DLD1 (cell line): ENCODE measurements around the gene HSCB.
"Not testable (repeated sequence)": the region's sequence is repeated elsewhere in the genome, so short reads cannot be mapped to it uniquely, and the experiment has no call there.

Source experiments
- in situ Hi-C: cut with HindIII; loops from 2 replicates; pipeline ENCODE4 v1.10.0; 2017; ENCODE audit warnings: low sequenced_read_pairs

Gene HSCB, protein sequence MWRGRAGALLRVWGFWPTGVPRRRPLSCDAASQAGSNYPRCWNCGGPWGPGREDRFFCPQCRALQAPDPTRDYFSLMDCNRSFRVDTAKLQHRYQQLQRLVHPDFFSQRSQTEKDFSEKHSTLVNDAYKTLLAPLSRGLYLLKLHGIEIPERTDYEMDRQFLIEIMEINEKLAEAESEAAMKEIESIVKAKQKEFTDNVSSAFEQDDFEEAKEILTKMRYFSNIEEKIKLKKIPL

DNA sequence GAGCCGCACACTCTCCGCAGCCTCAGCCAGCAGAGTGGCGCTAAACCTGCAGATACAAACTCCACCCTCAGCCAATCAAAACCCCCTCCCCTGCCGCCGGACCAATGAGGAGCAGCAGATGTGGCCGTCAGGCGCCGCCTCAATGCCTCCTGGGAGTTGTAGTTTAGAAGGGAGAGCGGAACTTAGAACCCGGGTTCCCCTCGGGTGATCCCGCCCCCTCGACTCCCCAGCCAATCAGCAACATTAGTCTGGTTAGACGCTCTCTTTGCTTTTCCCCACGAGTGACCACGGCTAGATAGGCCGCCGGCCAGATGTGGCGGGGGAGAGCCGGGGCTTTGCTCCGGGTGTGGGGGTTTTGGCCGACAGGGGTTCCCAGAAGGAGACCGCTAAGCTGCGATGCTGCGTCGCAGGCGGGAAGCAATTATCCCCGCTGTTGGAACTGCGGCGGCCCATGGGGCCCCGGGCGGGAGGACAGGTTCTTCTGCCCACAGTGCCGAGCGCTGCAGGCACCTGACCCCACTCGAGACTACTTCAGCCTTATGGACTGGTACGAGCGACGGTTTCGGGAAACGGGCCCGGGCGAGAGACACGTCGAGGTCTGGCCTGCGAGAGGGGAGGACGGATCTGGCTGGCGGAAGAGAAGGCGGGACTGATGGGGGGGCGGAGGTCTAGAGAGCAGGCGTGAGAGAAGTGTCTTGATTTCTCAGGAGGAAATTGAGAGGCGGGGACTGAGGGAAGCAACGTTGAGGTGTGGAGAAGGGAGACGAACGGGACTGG is at the start of gene HSCB, which contains the start of gene CHEK2:
HSCB (plus strand) TSS at position 255 of the 777 bp plus-strand sequence; CDS start at position 312, 57 bp downstream.
CHEK2 (minus strand) TSS at position 36 of the 777 bp plus-strand sequence. CDS start 7,099 bp downstream, outside the sequence.
- in situ Hi-C loops, result no loop called here

DNA sequence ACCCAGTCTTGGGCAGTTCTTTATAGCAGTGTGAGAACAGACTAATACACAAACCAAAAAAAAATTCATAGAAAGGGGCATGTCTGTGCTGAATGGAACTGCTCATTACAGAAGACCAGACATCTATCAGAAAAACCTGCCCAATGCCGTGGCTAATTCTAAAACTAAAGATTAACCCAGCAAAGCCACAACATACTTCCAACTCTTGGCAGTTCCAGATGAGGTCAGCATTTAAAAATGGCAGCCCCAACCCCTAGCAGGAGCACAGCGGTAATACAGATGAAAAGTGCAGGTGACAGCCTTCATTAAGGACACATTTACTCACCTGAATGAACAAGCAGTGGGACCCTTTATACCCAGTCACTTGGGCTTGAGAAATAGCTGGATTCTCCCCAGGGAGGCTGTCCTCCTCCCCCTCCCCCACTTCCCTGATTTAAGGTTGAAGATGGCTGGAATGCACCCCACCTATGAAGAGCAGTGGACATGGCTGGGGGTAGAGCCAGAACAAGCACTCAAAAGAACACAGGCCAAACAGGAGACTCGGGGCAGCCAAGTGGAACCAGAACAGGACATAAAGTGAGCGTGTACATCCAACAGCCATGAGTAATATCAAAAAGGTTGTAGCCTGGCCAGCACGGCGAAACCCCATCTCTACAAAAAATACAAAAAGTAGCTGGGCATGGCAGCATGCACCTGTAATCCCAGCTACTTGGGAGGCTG is 48.6 kb upstream of the HSCB start:
- in situ Hi-C loops, result not testable (repeated sequence)

DNA sequence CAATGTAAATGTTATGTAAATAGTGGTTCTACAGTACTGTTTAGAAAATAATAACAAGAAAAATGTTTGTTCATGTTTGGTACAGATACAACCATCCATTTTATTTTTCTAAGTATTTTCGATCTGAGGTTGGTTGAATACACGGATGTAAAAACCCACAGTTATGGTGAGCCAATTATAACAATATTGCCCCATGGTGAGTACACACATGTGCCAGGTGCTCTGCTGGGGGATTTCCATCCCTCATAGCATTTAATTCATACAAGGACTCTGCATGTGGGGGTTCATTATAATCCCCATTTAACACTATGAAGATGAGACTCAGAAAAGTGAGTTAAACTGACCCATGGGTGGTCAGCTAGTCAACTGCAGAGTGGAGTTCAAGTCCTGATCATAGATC is 38.9 kb upstream of the HSCB start:
- in situ Hi-C loops, result no loop called here

DNA sequence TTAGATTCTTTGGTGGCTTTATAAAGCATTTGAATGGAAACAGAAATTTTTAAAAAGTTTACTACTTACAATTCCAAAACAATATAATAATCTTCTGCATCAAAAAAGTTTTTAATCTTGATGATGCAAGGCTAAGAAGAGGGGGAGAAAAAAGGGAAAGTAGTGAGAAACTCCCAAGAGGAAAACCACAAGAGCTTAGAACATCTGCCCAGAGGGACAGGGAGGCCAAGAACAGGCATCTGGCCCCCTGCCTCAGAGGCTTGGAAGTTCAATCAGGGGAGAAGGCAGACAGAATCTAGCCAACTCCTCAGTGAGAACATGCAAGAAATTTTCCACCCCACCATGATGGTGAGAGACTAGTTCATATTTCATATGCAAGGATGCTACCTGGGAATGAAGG is 38.4 kb upstream of the HSCB start:
- in situ Hi-C loops, result no loop called here

DNA sequence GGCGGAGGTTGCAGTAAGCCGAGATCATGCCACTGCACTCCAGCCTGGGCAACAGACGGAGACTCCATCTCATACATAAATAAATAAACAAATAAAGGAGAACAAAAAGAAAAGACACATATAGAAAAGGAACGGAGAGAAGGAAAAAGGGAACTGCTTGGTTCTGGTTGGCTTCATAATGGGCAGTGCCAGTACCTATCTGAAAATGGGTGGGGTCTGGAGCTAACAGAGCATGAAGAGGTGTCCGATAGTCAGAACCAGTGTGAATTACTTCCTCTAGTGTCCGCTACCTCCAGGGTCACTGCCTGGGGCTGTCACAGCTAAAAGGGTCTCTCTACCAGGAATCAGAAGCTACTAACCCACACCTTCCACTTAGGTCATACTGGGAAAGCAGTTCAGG is 35.0 kb upstream of the HSCB start:
- in situ Hi-C loops, result no loop called here

DNA sequence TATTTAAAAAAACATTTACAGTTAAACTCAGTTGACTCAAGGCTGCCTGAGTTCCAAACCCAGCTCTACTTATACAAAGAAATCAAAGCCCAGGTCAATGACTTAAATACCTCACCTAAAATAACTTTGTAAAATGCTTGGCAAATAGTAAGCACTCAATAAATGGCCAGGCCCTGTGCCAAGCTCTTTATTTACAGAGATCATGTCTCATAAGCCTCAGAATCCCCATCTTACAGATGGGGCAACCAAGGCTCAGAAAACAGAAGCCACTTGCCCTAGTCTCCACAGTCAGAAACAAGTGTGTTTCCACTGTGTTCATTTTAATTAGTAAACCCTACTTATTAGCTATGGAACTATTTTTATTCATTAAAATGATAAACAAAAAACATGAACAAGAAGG is 31.7 kb upstream of the HSCB start:
- in situ Hi-C loops, result no loop called here

DNA sequence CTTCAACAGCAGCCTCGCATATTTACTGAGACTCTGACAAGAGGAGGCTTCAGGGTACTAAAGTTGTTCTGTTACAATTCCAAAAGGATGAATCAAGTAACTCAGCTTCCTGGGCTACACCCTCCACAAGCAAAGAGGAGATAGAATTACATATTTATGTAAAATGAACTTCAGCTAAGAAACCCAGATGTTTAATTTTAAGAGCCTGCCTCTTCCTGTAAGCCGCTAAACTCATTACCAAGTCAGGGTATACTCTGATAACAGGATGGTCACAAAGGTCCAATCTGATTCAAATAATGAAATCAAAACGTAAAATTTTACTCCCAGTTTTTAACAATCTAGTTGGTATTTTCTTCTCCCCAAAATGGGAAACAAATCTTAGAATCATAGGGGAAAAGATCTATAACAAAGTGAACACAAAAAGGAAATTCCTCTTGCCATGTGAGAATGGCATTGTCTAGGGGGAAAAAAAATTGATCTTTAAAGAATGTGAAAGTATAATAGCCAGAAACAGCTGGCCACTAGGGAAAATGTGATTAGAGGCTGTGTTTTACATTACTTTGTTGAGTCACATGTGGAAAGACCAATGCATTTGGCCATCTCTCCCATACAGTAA is 31.2 kb upstream of the HSCB start:
- in situ Hi-C loops, result no loop called here

DNA sequence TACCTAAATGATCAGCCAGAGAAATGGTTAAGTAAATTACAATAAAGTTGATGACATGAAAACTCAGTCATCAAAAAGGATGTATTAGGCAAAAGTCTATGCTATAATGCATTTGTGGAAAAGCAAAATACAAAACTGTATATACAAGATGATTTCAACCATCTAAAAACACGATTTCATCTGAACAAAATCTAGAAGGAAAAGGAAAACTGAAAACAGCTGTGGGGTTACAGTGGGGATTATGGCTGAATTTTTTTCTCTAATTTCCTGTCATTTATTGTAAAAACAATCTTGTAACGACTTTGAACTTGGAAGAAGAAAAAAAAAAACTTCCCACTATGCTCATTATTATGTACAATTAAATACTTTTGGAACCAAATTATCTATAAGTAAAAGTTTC is 30.5 kb upstream of the HSCB start:
- in situ Hi-C loops, result no loop called here

DNA sequence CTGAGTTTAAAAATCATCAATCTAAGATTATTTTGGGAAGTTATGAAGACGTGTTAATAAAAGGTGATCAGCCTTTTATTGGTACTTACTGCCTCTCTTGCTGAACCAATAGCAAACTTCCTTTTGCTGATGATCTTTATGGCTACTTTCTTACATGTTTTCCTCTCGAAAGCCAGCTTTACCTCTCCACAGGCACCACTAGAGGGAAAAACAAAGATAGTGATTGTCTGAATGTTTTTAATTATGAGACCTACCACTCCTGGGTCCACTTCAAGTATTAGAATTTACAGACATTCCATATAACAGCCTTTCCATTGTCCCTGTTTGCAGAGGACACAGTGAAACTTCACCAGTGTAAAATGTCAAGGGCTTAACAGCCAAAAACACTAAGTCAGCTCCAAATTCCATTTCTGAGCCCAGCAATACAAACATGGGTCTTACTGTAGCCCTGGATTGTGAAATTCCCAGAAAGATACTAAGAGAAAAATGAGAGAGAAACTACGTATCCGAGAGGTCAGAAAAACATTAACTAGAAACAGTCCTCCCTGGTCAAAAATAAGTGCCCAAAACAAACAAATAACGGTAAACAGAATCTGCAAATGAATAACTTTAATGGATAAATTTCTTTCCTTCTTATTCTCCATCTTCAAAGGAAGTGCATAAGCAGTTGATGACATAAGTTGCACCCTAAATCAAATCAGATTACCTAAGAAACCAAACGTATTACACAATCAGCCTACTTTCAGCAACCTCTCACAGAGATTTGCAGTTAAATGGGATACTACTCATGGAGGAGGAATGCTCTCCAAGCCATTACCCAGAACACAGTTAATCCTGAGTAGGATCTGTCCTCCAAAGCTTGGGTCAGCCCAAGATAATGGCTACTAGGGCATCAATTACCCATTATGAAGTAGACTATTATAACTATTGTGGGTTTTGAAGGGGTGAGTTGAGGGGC is 29.7 kb upstream of the HSCB start:
- in situ Hi-C loops, result no loop called here

DNA sequence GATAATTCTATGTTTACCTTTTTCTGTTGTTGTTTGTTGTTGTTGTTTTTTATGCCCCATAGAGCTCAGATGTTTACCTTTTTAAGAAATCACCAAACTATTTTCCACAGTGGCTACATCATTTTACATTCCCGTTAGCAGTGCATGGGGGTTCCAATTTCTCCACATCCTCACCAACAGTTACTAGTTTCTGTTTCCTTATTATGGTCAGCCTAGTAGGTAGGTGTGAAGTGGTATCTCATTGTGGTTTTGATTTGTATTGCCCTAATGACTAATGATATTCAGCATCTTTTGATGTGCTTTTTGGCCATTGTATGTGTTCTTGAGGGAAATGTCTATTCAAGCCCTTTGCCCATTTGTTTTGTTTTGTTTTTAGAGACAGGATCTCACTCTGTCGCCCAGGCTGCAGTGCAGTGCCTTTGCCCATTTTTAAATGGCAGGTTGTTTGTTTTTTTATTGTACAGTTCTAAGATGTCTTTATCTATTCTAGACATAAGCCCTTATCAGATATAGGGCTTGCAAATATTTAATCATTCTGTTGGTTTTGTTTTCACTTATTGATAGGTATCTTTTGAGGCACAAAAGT is 27.7 kb upstream of the HSCB start:
- in situ Hi-C loops, result no loop called here

DNA sequence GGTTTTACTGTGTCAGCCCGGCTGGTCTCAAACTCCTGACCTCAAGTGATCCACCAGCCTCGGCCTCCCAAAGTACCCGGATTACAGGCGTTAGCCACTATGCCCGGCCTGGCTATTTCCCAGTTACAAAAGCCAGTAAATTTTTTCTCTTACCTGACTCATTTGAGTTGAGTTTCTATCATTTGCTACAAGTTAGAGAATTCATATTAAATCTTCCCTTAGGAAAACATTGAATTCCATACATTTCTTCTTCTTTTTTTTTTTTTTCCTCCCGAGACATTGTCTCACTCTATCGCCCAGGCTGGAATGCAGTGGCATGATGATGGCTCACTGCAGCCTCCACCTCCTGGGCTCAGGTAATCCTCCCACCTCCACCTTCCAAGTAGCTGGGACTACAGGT is 26.2 kb upstream of the HSCB start:
- in situ Hi-C loops, result no loop called here

DNA sequence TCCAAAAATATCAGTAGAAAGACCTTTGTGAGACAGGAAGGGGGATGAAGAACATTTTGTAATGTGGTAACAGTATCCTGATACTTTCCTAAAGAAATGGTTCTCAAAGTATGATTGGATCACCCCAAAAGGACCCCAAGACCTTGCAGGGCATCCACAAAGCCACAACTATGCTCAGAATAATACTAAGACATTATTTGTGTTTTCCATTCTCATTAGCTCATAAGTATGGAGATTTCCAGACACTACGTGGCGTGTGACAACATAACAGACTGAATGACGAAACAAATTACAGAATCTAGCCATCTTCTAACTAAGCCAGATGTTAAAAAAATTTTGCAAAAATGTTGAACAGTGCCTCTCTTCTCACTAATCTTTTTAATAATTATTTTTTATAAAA is 25.2 kb upstream of the HSCB start:
- in situ Hi-C loops, result no loop called here

DNA sequence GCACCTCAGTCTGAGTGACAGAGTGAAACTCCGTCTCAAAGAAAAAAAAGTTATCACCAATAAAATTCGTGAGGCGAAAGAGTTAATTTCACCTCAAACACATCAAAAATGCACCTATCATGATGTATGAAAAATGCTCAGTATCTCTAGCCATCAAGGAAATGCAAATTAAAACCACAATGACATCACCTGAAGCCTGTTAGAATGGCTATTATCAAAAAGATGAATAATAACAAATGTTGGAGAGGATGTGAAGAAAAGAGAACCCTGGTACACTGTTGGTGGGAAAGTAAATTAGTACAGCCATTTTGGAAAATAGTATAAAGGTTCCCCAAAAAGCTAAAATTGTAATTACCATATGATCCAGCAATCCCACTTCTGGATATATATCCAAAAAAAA is 23.8 kb upstream of the HSCB start:
- in situ Hi-C loops, result no loop called here

DNA sequence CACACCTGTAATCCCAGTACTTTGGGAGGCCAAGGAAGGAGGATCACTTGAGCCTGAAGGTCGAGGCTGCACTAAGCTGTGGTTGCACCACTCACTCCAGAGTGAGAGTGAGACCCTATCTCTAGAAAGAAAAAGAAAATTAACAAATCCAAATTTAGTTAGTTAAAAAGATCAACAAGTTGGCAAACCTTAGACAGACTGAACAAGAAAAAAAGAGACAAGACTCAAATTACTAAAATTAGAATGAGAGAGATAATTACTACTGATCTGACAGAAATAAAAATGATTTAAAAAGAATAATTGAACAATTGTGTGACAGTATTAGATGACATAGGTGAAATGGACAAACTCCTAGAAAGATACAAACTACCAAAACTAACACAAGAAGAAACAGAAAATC is 13.8 kb upstream of the HSCB start:
- in situ Hi-C loops, result no loop called here

DNA sequence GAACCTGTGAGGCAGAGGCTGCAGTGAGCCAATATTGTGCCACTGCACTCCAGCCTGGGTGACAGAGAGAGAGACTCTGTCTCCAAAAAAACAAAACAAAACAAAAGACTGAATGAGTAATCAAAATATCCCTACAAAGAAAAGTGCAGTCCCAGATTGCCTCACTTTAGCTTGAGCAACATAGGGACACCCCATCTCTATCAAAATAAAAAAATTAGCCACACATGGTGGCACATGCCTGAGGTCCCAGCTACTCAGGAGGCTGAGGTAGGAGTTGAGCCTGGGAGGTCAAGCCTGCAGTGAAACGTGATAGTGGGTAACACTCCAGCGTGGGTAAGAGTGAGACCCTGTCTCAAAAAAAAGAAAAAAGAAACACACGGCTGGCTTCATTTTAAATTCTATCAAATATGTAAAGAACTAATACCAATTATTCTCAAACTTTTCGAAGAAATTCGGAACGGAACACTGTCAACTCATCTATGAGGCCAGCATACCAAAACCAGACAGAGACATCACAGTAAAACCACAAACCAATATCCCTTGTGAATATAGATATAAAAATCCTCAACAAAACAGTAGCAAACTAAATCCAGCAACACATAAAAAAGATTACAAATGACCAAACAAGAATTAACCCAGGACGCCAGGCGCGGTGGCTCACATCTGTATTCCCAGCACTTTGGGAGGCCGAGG is 13.1 kb upstream of the HSCB start:
- in situ Hi-C loops, result no loop called here

DNA sequence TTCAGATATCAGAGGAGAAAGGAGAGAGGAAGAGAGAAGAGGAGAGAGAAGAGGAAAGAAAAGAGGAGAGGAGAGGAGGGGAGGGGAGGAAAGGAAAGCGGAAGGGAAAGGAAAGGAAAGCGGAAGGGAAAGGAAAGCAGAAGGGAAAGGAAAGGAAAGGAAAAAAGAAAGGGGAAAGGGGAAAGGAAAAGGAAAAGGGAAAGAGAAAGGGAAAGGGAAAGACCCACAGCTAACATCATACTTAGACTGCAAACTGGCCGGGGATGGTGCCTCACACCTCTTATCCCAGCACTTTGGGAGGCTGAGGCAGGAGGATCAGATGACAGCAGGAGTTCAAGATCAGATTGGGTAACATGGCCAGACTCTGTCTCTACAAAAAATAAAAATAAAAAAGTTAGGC is 11.7 kb upstream of the HSCB start:
- in situ Hi-C loops, result no loop called here

DNA sequence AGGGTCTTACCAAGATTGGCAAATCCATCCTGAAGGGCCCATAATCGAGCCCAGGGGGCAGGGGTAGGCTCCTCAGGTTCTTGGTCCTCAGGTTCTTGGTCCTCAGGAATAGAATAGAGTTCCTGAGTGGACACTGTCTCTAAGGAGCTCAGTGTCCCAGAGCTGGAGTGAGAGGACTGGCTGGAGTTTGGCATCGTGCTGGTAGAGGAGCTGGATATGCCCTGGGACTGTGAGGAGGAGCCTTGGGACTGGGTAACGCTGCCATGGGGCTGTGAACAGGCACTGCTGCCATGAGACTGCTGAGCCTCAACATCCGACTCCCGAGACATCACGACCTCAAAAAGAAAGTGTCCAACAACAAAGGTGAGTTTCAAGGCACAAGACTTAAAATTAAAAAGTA is 7.4 kb upstream of the HSCB start:
- in situ Hi-C loops, result no loop called here

DNA sequence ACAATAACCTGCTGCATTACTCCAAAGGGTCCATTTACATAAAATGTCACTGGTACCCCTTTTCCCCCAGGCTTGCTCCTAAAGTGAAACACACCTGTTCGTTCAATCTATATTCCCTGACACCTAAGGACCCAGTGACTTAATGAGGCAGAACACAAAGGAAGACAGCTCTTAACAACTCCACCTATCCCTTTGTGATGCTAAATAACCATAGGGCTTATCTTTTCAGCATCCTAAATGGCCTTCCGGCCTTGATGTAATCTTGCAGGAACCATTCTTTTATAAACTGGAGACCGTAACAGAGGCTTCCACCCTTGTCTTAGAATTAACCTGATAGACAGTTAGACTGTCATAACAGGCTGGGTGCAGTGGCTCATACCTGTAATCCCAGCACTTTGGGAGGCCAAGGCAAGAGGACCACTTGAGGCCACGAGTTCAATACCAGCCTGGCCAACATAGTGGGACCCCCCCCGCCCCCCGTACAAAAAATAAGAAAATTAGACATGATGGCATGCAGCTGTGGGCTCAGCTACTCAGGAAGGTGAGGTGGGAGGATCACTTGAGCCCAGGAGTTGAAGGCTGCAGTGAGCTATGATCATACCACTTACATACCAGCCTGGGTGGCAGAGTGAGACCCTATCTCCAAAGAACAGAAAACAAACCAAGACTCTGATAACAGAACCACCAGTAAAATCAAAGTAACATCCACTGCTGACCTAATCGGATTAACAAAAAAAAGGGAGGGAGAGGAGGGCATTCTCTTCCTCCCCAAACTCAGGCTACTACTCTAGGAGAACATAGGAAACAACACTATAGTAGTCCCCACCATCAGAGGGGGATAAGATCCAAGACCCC is 5.3 kb upstream of the HSCB start:
- in situ Hi-C loops, result no loop called here
